SK-N-SH (cell line): Measurements from ENCODE around the gene ATG2B. TPM values are rescaled to one million over a fixed set of nuclear protein-coding genes. Genes with fewer than 3 reads are reported as not detected.

Source experiments
- CTCF ChIA-PET: fragments of 300-600, 350-600 bp; formaldehyde crosslinking; extraction: SDS; loops from one replicate; lab custom pipeline; 2021; lab: Yijun Ruan, JAX
- POLR2A ChIA-PET: fragments of 350-600 bp; sonication (Branson Sonifier 250); formaldehyde crosslinking; extraction: SDS; loops from one replicate; lab custom pipeline; 2020; ENCODE audit warnings: antibody characterized with exemption, inconsistent platforms; lab: Yijun Ruan, JAX
- DNase-seq: peaks from one replicate; pipeline ENCODE4 v3.0.0; 2012
- H2AFZ ChIP-seq: fragments of 200-600 bp; sonication (generic); 2 replicates; pipeline ENCODE4 v1.8.1; 2016; ENCODE audit warnings: antibody characterized with exemption, mild to moderate bottlenecking, low read depth
- H3F3A ChIP-seq: fragments of 200-600 bp; sonication (generic); replicated peaks from 2 replicates; pipeline ENCODE3; 2016; ENCODE audit warnings: antibody characterized with exemption, mild to moderate bottlenecking; ENCODE audit not compliant: insufficient read depth
- H3K27ac ChIP-seq, 2 experiments: fragments of 200-500 bp in 1 of 2; fragments of 200-600 bp in 1 of 2; sonication (Bioruptor generic) in 1 of 2; sonication (generic), shearing (Covaris generic) in 1 of 2; 2 replicates each; pipeline versions ENCODE4 v1.5.1 to v1.6.1; 2014 to 2016; ENCODE audit warnings: low read depth in 2 of 2, inconsistent platforms in 1 of 2, low read length in 1 of 2, mild to moderate bottlenecking in 1 of 2, mixed read lengths in 1 of 2
- H3K27me3 ChIP-seq: fragments of 200-600 bp; sonication (generic), shearing (Covaris generic); 2 replicates; pipeline ENCODE4 v1.6.1; 2016; ENCODE audit warnings: mixed run types; ENCODE audit not compliant: insufficient read depth
- H3K36me3 ChIP-seq, 2 experiments: fragments of 200-500 bp in 1 of 2; fragments of 200-600 bp in 1 of 2; sonication (Bioruptor generic) in 1 of 2; sonication (generic) in 1 of 2; replicated peaks in 1 of 2; 2 replicates each; pipeline versions ENCODE3 to v1.5.1; 2014 to 2016; ENCODE audit warnings: low read length in 1 of 2, mild to moderate bottlenecking in 1 of 2; ENCODE audit not compliant: insufficient read depth in 2 of 2, control insufficient read depth in 1 of 2
- H3K4me1 ChIP-seq, 2 experiments: fragments of 200-500 bp in 1 of 2; fragments of 200-600 bp in 1 of 2; sonication (Bioruptor generic) in 1 of 2; sonication (generic), shearing (Covaris generic) in 1 of 2; 2 replicates each; pipeline versions ENCODE4 v1.5.1 to v1.6.1; 2014 to 2016; ENCODE audit warnings: low read depth in 1 of 2, low read length in 1 of 2, mixed run types in 1 of 2; ENCODE audit not compliant: insufficient read depth in 2 of 2, control insufficient read depth in 1 of 2
- H3K4me2 ChIP-seq: fragments of 200-600 bp; sonication (generic), shearing (Covaris generic); 2 replicates; pipeline ENCODE4 v1.6.1; 2017; ENCODE audit warnings: mixed run types
- H3K4me3 ChIP-seq, 2 experiments: fragments of 200-500 bp in 1 of 2; fragments of 200-600 bp in 1 of 2; sonication (Bioruptor generic) in 1 of 2; sonication (generic), shearing (Covaris generic) in 1 of 2; 2 replicates each; pipeline versions ENCODE4 v1.5.1 to v1.8.1; 2014 to 2016; ENCODE audit warnings: low read depth in 2 of 2, inconsistent platforms in 1 of 2, low read length in 1 of 2, mild to moderate bottlenecking in 1 of 2, mixed read lengths in 1 of 2, moderate library complexity in 1 of 2
- H3K79me2 ChIP-seq: fragments of 200-600 bp; sonication (generic); 2 replicates; pipeline ENCODE4 v1.8.1; 2017; ENCODE audit warnings: mild to moderate bottlenecking; ENCODE audit not compliant: insufficient read depth
- H3K9ac ChIP-seq: fragments of 200-600 bp; sonication (generic); 2 replicates; pipeline ENCODE4 v1.6.1; 2017; ENCODE audit warnings: mixed run types
- H3K9me2 ChIP-seq: fragments of 200-600 bp; sonication (generic); 2 replicates; pipeline ENCODE4 v1.6.1; 2017; ENCODE audit warnings: mixed run types
- H3K9me3 ChIP-seq: fragments of 200-600 bp; sonication (generic); 2 replicates; pipeline ENCODE4 v1.6.1; 2017; ENCODE audit warnings: mixed run types, mild to moderate bottlenecking, moderate library complexity
- H4K20me1 ChIP-seq: fragments of 200-600 bp; sonication (generic); 2 replicates; pipeline ENCODE4 v1.6.1; 2017; ENCODE audit warnings: mild to moderate bottlenecking, mixed run types; ENCODE audit not compliant: insufficient read depth
- CHD2 ChIP-seq: fragments of 150-350 bp; IDR thresholded peaks from 2 replicates; pipeline ENCODE4 v1.6.1; 2018; ENCODE audit warnings: low read length; ENCODE audit not compliant: partially characterized antibody
- ELF1 ChIP-seq: IDR thresholded peaks from 2 replicates; pipeline ENCODE4 v1.4.0; 2012
- EP300 ChIP-seq, 2 experiments: IDR thresholded peaks; 2 replicates each; pipeline versions ENCODE4 v1.4.0 to v1.6.1; 2012; ENCODE audit warnings: borderline replicate concordance in 1 of 2, low read depth in 1 of 2, low read length in 1 of 2
- EZH2phosphoT487 ChIP-seq: fragments of 200-600 bp; sonication (generic); IDR thresholded peaks from 2 replicates; pipeline ENCODE4 v1.6.1; 2017; ENCODE audit warnings: low read depth, mixed run types, mild to moderate bottlenecking, antibody characterized with exemption, moderate library complexity, borderline replicate concordance
- FOSL2 ChIP-seq: IDR thresholded peaks from 2 replicates; pipeline ENCODE4 v1.4.0; 2012; ENCODE audit warnings: low read depth, mild to moderate bottlenecking, moderate library complexity, borderline replicate concordance
- FOXM1 ChIP-seq: IDR thresholded peaks from 2 replicates; pipeline ENCODE4 v1.4.0; 2012; ENCODE audit warnings: low read depth, mild to moderate bottlenecking
- RCOR1 ChIP-seq: fragments of 150-350 bp; IDR thresholded peaks from 2 replicates; pipeline ENCODE4 v1.6.1; 2017; ENCODE audit warnings: antibody characterized with exemption, low read length
- SIN3A ChIP-seq: IDR thresholded peaks from 2 replicates; pipeline ENCODE4 v1.6.1; 2012; ENCODE audit warnings: low read depth, mild to moderate bottlenecking, low read length, moderate library complexity, borderline replicate concordance
- SMC3 ChIP-seq: IDR thresholded peaks from 2 replicates; pipeline ENCODE4 v1.6.1; 2012; ENCODE audit warnings: low read depth, low read length, improper control_type of control experiment
- TCF12 ChIP-seq: IDR thresholded peaks from 2 replicates; pipeline ENCODE4 v1.4.0; 2012
- TEAD4 ChIP-seq: IDR thresholded peaks from 2 replicates; pipeline ENCODE4 v1.4.0; 2012; ENCODE audit warnings: mild to moderate bottlenecking, borderline replicate concordance; ENCODE audit not compliant: insufficient read depth
- YY1 ChIP-seq: IDR thresholded peaks from 2 replicates; pipeline ENCODE4 v1.4.0; 2012; ENCODE audit warnings: low read depth, mild to moderate bottlenecking
- WGBS: methylation state at CpG from one replicate; pipeline ENCODE4 v1.1.6; 2017; ENCODE audit warnings: low lambda C conversion rate; 5-methylcytosine and 5-hydroxymethylcytosine counted together
- polyA plus RNA-seq, 3 experiments: library from polyadenylated mRNA; depleted of rRNA; stranded (reverse); fragments of >200 nt; gene quantifications; 2 replicates each; pipeline ENCODE4 v1.2.3, GENCODE V29; 2012
- TF ChIP-seq, protein P1 (sequence below): fragments of 200-600 bp; sonication (generic); IDR thresholded peaks from 2 replicates; pipeline ENCODE4 v1.6.1; 2017; ENCODE audit warnings: antibody characterized with exemption, mild to moderate bottlenecking, moderate library complexity
- TF ChIP-seq, protein P2 (sequence below): fragments of 150-350 bp; IDR thresholded peaks from 2 replicates; pipeline ENCODE4 v1.6.1; 2017; ENCODE audit warnings: antibody characterized with exemption, low read length, low read depth, borderline replicate concordance
- TF ChIP-seq, protein P3 (sequence below): IDR thresholded peaks from 2 replicates; pipeline ENCODE4; 2012
- TF ChIP-seq, protein P4 (sequence below): IDR thresholded peaks from 2 replicates; pipeline ENCODE4 v1.6.1; 2012; ENCODE audit warnings: mild to moderate bottlenecking, low read depth, low read length, moderate library complexity

ATG2B gene
- polyA plus RNA-seq, 1 of the 3 experiments (the other 2 are of a cell fraction) = 5.8 TPM

DNA sequence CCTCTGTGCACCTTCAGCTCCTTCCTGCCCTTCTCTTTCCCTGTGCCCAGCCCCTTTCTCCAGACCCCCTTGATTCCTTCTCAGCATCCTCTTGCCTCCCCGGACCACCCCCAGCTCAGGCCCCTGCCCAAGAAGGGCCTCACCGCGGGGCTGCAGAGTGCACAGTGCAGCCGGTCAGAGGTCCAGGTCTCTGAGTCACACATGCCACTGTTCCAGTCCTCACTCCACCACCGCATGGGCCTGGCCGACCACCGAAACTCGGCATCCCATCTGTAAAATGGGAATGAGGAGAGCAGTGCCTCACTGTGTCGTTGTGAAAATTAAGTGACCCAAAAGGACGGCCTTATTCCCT, 93.8 kb downstream of the ATG2B start:
- Histone ChIP-seq H3K4me1 (peaks cover 38 to 50% of the 10 kb centered on the region in 2 experiments), H3K9me3 (no peaks in the 10 kb centered on the region; the same call in 1 of the 2 replicates), H2AFZ (no peak overlapping the region), H3K27ac (peak overlapping the region in 1 of 2 experiments; percentile 87; a peak in 2 of 4 replicates), H3F3A (peaks cover 17% of the 10 kb centered on the region), H3K79me2 (peaks cover 5% of the 10 kb centered on the region; the same call in 1 of the 2 replicates), H3K9me2 (no peaks in the 10 kb centered on the region), H3K4me3 (no peak overlapping the region), H3K4me2 (peak overlapping the region; percentile 52; the same call in 1 of the 2 replicates), H3K9ac (peak overlapping the region; percentile 40; the same call in 1 of the 2 replicates), H3K36me3 (peaks cover 0 to 10% of the 10 kb centered on the region in 2 experiments), H3K27me3 (no peaks in the 10 kb centered on the region), H4K20me1 (no peaks in the 10 kb centered on the region)
- TF ChIP-seq FOXM1 (peak; percentile 11; the same call in 1 of the 2 replicates), RCOR1 (no peak)
- CTCF ChIA-PET = interaction anchor here (0.7 to 4.7 kb wide), 2 partner anchors 168 to 271 kb away, joined by 3 to 49 read pairs; no protein-coding TSS in a partner anchor
- POLR2A ChIA-PET = no interaction called here
- 30% methylated on average over 10 of the region's 10 CpGs for WGBS
- DNase-seq = no peak

DNA sequence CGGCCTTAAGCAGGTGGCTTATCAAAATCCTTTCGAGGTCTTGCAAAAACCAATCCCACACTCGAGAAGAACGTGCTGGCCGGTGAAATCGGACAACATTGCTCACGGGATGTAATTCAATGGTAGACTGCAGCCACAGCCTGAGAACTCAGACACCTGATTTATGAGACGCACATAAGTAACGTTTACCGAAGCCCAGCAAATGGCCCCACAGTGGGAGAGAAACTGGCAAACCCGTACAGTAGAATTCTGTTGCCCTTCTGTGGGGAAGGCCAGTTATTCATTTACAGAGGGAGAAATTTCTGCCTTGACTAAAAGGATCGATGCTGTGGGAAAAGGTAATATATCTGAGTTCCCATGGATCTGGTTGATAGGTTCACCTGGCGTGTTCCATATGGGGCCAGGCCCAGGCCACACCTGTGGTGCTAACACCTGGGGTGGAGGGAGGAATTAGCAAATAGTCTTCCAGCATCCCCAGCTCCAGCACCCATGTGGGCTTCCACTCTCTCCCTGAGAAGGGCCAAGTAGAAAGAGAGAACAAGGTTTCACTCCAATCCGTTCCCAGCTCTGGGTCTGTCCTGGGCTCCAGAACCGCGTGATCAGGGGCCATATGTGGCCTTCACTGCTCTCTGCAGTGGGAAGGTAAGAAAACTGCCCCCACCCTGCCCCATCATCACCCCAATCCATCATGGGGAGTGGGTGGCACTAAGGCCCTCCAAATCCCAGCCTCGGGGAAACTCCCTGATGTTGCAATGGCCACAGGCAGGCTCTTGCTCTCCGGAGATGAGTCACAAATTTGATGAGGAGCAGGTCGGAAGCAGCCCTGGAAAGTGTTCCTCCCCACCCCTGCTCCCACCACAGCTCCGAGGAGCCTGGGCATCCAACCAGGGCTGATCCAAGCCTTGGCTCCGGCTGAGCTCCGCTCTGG, 94.4 kb downstream of the ATG2B start:
- no peaks in the 10 kb centered on the region for H3K27me3 ChIP-seq
- H3K27ac ChIP-seq = peak overlapping the region; percentile 40 to 87; a peak in 3 of 4 replicates
- H3F3A ChIP-seq = peaks cover 17% of the 10 kb centered on the region
- no peak overlapping the region for H2AFZ ChIP-seq
- no peak overlapping the region for H3K4me3 ChIP-seq
- ChIA-PET POLR2A (no interaction called here), CTCF (interaction anchor here (0.7 to 4.7 kb wide), 4 partner anchors 7 to 270 kb away, joined by 3 to 49 read pairs (median 12); no protein-coding TSS in a partner anchor)
- no peaks in the 10 kb centered on the region; the same call in 1 of the 2 replicates for H3K9me3 ChIP-seq
- peaks cover 5% of the 10 kb centered on the region; the same call in 1 of the 2 replicates for H3K79me2 ChIP-seq
- H4K20me1 ChIP-seq = no peaks in the 10 kb centered on the region
- no peak for DNase-seq
- H3K4me1 ChIP-seq = peaks cover 32 to 44% of the 10 kb centered on the region in 2 experiments
- no peaks in the 10 kb centered on the region for H3K9me2 ChIP-seq
- peaks cover 0 to 15% of the 10 kb centered on the region in 2 experiments for H3K36me3 ChIP-seq
- peak overlapping the region; percentile 45; the same call in 1 of the 2 replicates for H3K9ac ChIP-seq
- 73% methylated on average over 18 of the region's 22 CpGs for WGBS
- H3K4me2 ChIP-seq = peak overlapping the region; percentile 52; the same call in 1 of the 2 replicates
- TF ChIP-seq, protein P1, sequence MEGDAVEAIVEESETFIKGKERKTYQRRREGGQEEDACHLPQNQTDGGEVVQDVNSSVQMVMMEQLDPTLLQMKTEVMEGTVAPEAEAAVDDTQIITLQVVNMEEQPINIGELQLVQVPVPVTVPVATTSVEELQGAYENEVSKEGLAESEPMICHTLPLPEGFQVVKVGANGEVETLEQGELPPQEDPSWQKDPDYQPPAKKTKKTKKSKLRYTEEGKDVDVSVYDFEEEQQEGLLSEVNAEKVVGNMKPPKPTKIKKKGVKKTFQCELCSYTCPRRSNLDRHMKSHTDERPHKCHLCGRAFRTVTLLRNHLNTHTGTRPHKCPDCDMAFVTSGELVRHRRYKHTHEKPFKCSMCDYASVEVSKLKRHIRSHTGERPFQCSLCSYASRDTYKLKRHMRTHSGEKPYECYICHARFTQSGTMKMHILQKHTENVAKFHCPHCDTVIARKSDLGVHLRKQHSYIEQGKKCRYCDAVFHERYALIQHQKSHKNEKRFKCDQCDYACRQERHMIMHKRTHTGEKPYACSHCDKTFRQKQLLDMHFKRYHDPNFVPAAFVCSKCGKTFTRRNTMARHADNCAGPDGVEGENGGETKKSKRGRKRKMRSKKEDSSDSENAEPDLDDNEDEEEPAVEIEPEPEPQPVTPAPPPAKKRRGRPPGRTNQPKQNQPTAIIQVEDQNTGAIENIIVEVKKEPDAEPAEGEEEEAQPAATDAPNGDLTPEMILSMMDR = no peak
- TF ChIP-seq CHD2 (no peak), TEAD4 (peak; percentile 79; the same call in 1 of the 2 replicates), TCF12 (peak; percentile 96), YY1 (peak; percentile 53), SMC3 (no peak), FOSL2 (peak; percentile 83), EP300 (IDR thresholded peaks at IDR 0.05; ENCODE audit: borderline replicate concordance in 1 of 2, low read depth in 1 of 2, low read length in 1 of 2) (peak in 1 of 2 experiments; percentile 95; a peak in 3 of 4 replicates), SIN3A (no peak; the same call in 1 of the 2 replicates), ELF1 (no peak), EZH2phosphoT487 (no peak)
- TF ChIP-seq, protein P2, sequence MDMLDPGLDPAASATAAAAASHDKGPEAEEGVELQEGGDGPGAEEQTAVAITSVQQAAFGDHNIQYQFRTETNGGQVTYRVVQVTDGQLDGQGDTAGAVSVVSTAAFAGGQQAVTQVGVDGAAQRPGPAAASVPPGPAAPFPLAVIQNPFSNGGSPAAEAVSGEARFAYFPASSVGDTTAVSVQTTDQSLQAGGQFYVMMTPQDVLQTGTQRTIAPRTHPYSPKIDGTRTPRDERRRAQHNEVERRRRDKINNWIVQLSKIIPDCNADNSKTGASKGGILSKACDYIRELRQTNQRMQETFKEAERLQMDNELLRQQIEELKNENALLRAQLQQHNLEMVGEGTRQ = no peak
- TF ChIP-seq, protein P3, sequence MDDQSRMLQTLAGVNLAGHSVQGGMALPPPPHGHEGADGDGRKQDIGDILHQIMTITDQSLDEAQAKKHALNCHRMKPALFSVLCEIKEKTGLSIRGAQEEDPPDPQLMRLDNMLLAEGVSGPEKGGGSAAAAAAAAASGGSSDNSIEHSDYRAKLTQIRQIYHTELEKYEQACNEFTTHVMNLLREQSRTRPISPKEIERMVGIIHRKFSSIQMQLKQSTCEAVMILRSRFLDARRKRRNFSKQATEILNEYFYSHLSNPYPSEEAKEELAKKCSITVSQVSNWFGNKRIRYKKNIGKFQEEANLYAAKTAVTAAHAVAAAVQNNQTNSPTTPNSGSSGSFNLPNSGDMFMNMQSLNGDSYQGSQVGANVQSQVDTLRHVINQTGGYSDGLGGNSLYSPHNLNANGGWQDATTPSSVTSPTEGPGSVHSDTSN = peak; percentile 94
- TF ChIP-seq, protein P4, sequence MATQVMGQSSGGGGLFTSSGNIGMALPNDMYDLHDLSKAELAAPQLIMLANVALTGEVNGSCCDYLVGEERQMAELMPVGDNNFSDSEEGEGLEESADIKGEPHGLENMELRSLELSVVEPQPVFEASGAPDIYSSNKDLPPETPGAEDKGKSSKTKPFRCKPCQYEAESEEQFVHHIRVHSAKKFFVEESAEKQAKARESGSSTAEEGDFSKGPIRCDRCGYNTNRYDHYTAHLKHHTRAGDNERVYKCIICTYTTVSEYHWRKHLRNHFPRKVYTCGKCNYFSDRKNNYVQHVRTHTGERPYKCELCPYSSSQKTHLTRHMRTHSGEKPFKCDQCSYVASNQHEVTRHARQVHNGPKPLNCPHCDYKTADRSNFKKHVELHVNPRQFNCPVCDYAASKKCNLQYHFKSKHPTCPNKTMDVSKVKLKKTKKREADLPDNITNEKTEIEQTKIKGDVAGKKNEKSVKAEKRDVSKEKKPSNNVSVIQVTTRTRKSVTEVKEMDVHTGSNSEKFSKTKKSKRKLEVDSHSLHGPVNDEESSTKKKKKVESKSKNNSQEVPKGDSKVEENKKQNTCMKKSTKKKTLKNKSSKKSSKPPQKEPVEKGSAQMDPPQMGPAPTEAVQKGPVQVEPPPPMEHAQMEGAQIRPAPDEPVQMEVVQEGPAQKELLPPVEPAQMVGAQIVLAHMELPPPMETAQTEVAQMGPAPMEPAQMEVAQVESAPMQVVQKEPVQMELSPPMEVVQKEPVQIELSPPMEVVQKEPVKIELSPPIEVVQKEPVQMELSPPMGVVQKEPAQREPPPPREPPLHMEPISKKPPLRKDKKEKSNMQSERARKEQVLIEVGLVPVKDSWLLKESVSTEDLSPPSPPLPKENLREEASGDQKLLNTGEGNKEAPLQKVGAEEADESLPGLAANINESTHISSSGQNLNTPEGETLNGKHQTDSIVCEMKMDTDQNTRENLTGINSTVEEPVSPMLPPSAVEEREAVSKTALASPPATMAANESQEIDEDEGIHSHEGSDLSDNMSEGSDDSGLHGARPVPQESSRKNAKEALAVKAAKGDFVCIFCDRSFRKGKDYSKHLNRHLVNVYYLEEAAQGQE = 0 out of 2 replicates have a peak, but pooled peaks have one; percentile 14
